H7 (cell line): ENCODE results near the gene LOXL4. TPM values are rescaled to one million over a fixed set of nuclear protein-coding genes. Genes with fewer than 3 reads are reported as not detected.
A peak's percentile ranks its signal among the peaks of the same experiment; 100 is the strongest.

Experiments used
- DNase-seq: peaks from one replicate; pipeline ENCODE4 v3.0.0; 2012
- H3K27me3 ChIP-seq: 2 replicates; pipeline ENCODE4 v1.6.0; 2011; ENCODE audit warnings: mild to moderate bottlenecking, low read length; ENCODE audit not compliant: control insufficient read depth, insufficient read depth
- H3K36me3 ChIP-seq: replicated peaks from 2 replicates; pipeline ENCODE4 v1.5.1; 2011; ENCODE audit warnings: low read length; ENCODE audit not compliant: control insufficient read depth, insufficient read depth
- H3K4me3 ChIP-seq: 2 replicates; pipeline ENCODE4 v1.5.1; 2011; ENCODE audit warnings: low read depth, mild to moderate bottlenecking, control low read depth, low read length, moderate library complexity; ENCODE audit not compliant: insufficient read depth
- total RNA-seq: library from RNA; depleted of rRNA; stranded (reverse); fragments of >200 nt; shearing (Covaris generic); gene quantifications from 2 replicates; pipeline ENCODE4 v1.2.3, GENCODE V29; 2014

LOXL4 gene
- total RNA-seq, 1 experiment from 2014 or later = 1.4 TPM

DNA sequence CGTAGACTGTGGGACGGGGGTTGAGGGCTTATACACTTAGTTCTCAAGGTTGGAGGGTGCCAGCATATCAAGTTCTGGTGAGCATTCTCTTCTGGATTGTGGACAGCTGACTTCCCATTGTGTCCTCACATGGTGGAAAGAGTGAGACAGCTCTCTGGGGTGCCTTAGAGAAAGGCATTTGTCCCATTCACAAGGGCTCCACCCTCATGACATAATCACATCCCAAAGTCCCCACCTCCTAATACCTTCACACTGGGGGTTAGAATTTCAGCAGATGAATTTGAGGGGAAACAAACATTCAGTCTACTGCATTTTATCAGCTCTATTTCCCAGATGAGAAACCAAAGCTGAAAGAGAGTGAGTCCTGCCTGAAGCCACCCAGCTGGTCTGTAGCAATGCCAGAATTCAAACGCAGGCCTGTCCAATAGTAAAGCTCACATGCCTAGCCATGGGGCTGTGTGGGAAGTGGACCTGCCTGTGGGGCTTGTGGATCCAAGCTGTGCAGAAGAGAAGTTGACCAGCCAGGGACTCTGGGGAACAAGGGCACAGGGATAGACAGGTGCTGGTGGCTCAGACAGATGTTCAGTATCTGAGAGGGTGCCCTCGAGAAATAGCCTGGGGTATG, 34.9 kb upstream of the LOXL4 start:
- no peaks in the 10 kb centered on the region for H3K27me3 ChIP-seq
- no peak for DNase-seq
- no peak overlapping the region for H3K4me3 ChIP-seq
- no peaks in the 10 kb centered on the region for H3K36me3 ChIP-seq

DNA sequence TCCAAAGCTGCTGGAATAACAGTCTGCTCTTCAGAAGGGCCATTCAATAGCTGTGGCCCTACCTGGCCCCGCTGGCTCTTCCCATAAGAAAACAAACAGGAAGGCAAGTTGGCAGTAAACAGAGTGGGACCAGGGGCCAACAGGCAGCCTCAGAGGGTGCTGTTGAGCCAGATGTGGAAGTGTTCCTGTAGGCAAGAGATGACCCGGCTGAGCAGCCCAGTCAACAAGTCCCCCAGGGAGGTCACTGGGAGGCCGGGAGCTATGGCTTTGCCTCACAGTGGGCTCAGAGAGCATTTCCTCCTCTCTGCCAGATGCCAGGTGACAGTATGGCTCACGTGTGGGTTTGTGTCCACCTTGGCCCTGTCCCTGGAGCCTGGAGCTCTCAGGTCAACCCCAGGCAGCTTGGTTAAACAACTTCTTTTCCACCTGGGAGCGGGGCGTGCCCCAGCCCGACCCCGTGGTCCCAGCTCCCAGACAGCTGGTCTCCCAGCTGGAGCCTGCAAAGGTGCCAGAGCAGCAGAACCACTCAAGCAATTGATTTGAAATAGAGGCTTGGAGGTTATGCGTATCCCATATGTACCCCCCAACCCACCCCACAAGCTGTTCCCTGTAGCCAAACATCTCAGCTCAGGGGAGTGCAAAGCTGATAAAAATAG, 33.8 kb upstream of the LOXL4 start:
- H3K4me3 ChIP-seq = no peak overlapping the region
- DNase-seq = no peak
- no peaks in the 10 kb centered on the region for H3K36me3 ChIP-seq
- H3K27me3 ChIP-seq = no peaks in the 10 kb centered on the region

DNA sequence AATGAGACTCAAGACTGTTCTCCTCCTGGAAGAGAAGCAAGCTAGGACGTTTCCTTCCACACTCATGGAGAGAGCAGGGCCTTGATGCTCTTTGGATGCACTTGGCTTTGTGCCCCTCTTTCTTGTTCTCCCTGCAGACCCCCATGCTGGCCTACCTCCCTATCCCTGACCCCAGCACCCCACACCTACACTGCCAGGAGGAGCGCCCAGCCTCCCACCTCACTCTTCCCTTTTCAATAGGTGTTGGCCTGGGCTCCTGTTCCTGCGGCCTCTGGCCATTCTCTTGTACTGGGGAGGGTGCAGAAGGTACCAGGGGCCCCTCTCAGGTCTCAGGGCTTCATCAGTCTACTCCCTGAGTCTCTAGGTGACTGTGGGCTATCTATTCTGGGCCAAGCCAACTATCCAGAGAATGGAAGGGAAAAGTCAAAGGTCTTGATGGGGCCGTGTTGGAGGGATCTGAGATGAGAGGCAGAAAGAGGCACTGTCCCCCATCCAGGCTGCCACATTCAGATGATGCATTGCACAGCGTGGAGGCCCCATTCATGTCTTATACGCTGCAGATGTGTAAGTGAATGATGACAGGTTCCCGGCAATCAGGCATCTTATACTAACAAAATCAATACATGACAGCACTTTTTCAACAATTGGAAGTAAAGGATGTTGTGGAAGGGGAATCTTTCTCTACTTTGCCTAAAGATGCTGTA, 32.7 kb upstream of the LOXL4 start:
- no peak for DNase-seq
- Histone ChIP-seq H3K27me3 (no peaks in the 10 kb centered on the region), H3K4me3 (no peak overlapping the region), H3K36me3 (no peaks in the 10 kb centered on the region)

DNA sequence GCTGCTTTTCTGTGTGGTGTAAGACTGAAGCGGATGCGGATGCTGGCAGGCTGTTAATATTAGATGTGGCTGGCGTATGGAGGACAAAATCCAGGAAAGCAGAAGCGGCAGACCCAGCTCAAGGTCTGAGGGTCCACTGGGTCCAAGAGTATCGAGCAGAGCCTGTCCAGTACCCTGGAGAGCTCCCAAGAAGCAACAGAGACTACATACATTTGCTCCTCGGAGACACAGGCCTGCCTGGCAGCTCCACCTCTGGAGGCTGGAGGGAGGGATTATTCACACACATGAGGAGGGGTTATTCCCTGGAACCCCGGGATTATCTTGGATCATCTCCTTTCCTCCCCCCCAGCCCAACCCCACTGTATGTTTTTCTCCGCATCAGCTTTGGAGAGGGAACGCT, 31.3 kb upstream of the LOXL4 start:
- Histone ChIP-seq H3K4me3 (no peak overlapping the region), H3K36me3 (no peaks in the 10 kb centered on the region), H3K27me3 (no peaks in the 10 kb centered on the region)
- peak; percentile 70 for DNase-seq

DNA sequence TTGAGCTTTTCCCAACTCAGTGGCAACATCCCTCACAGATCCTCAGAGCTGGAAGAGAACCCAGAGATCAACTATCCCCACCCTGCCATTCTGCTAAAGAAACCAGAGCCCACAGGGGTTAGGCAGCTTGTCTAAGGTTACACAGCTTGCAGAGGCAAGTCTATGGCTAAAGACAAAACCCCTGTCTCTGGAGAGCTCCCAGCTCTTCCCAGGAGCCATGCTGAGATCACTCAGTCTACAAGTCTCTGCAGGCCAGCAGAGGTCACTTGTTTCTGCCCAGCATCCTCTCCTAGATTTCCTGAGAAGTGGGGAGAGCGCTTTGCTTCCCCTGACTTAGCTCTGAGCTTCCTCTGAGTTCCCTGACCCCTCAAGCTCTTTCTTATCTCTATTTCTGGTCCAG, 28.5 kb upstream of the LOXL4 start:
- H3K4me3 ChIP-seq = no peak overlapping the region
- H3K36me3 ChIP-seq = no peaks in the 10 kb centered on the region
- H3K27me3 ChIP-seq = no peaks in the 10 kb centered on the region; the same call in 1 of the 2 replicates
- DNase-seq = no peak

DNA sequence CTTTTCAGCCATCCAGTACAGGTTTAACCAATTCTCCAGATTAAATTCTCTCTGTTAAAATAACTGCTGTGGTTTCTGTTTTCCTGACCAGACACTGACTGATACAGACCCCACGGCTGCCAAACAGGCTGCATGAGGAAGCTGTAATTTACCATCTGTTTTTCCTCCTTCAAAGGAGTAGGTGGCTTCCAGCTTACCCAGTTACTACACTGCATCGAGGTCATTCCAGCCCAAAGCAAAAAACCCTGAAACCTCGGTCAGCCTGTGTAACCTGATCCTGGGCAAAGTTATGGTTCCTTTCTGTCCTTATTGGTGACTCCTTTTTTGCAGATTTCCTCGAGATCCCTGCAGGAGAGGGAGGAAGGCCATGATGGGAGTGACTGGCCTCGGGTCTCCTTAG, 27.9 kb upstream of the LOXL4 start:
- no peak for DNase-seq
- H3K4me3 ChIP-seq = no peak overlapping the region
- no peaks in the 10 kb centered on the region for H3K36me3 ChIP-seq
- H3K27me3 ChIP-seq = no peaks in the 10 kb centered on the region; the same call in 1 of the 2 replicates

DNA sequence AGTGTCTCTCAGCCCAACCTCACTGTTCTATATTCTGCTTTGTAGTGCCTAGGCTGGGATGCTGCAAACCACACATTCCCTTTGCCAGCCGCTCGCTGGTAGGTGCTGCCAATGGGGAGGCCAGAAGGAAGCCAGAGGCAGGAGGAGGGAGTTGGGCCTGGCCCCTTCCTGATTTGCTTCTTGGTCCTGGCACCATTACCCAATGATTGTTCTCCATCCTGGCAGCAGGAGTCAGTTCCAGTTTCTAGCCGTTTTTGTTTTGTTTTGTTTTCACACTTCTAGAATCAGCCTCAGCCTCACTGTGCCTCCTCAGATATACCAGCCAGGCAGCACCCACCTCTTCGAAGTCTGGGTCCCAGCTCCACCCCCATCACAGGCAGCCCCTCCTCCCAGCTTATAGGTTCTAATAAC, 27.4 kb upstream of the LOXL4 start:
- Histone ChIP-seq H3K27me3 (no peaks in the 10 kb centered on the region; the same call in 1 of the 2 replicates), H3K36me3 (no peaks in the 10 kb centered on the region), H3K4me3 (no peak overlapping the region)
- DNase-seq = no peak

DNA sequence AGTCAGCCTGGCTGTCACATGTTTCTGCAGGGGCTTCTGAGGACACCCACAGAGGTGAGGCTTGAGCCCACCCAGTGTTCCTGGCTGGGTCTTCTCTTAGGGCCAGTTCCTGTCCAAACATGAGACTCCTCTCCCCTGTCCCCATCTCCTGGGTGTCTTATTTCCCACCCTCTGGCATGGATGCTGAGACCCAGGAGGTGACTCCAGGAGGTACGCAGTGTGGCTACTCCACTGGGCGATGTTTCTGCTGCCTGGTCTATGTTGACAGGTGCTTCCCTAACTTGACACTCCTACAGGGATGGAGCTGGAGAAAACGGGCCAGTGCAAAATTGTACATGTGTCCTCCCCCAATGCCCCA, 26.3 kb upstream of the LOXL4 start:
- no peaks in the 10 kb centered on the region; the same call in 1 of the 2 replicates for H3K27me3 ChIP-seq
- DNase-seq = no peak
- H3K4me3 ChIP-seq = no peak overlapping the region
- H3K36me3 ChIP-seq = no peaks in the 10 kb centered on the region

DNA sequence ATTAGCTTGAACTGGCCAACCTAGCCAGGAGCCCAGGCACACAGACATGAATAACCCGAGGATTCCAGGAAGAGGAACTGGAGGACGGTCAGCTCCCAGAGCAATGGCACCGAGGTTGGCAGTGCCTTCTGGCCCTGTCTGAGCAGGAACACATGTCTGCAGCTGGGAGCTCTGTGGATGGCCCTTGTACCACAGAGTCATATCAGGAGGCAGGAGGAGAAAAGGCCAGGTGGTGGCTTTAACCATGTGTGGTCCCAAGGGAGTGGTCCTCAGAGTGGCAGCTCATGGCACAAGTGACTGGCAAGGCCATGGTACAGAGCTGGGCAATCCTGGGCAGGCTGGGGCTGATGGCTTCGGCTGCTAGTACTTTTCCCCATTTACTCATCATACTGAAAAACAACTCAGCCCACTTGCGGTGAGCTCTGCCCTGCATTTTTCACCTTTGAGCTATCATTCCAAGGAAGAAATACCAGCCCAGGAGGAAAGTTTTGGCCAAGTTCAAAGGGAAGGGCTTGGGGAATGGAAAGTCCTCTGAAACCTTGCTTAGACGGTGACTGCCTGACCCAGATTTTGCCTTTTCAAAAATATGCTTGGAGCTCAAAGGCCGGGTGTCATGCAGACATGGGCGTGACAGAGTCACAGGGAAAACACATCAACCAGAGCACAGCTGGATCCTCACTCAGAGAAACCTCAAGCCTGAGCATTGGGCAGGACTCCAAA, 25.7 kb upstream of the LOXL4 start:
- no peaks in the 10 kb centered on the region; the same call in 1 of the 2 replicates for H3K27me3 ChIP-seq
- H3K36me3 ChIP-seq = no peaks in the 10 kb centered on the region
- H3K4me3 ChIP-seq = no peak overlapping the region
- no peak for DNase-seq

DNA sequence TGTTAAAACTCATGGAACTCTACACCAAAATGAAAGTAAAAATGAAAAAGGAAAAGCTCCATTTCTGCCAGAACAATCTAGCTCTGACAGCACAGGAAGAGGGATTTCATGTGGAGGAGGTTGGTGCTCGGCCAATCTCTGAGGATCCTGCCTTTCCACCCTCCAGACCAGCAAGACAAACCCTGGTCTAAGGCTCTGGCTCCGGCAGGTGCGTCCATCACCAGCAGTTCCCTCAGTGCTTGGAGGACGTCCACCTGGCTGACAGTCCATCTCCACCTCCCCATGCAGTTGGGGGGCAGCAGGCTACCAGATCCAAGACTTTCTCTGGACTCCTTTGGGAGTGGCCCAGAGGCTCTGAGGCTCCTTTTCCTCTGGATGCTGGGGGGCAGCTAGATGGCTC, 25.0 kb upstream of the LOXL4 start:
- Histone ChIP-seq H3K4me3 (no peak overlapping the region), H3K27me3 (no peaks in the 10 kb centered on the region; the same call in 1 of the 2 replicates), H3K36me3 (no peaks in the 10 kb centered on the region)
- no peak for DNase-seq

DNA sequence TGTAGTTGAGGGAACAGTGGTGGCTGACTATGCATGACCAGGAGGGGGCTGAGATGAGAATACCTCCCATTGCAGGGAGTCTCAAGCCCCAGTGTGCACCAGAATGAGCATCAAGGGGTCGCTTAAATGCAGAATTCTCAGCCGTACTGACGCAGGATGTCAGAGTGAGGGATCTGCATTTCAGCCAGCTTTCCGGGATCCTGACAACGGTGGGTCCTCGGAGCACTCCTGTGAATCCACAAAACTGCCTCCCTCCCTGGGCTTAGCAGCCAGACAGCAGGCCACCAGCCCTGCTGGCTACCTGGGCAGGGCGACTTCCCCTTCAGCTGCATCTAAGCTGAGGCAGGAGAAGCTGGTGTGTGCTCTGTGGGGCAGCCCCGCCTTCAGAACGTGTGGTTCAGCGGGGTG, 21.8 kb upstream of the LOXL4 start:
- no peaks in the 10 kb centered on the region for H3K36me3 ChIP-seq
- no peak overlapping the region for H3K4me3 ChIP-seq
- no peaks in the 10 kb centered on the region; the same call in 1 of the 2 replicates for H3K27me3 ChIP-seq
- DNase-seq = no peak

DNA sequence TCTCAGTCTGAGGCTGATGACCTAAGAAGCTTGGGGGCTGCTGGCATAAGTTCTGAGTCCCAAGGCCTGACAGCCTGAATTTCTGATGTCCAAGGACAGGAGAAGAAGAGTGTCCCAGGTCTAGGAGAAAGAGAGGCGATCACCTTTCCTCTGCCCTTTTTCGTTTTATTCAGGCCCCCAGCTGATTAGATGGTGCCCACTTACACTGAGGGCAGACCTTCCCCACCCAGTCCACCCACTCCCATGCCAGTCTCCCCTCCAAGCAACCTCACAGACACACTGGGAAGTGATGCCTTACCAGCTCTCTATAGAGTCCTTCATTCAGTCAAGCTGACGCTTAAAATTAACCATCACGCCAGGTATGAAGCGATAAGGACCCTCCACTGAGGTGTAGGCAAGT, 19.3 kb upstream of the LOXL4 start:
- H3K36me3 ChIP-seq = no peaks in the 10 kb centered on the region
- no peak overlapping the region for H3K4me3 ChIP-seq
- no peaks in the 10 kb centered on the region for H3K27me3 ChIP-seq
- DNase-seq = no peak

DNA sequence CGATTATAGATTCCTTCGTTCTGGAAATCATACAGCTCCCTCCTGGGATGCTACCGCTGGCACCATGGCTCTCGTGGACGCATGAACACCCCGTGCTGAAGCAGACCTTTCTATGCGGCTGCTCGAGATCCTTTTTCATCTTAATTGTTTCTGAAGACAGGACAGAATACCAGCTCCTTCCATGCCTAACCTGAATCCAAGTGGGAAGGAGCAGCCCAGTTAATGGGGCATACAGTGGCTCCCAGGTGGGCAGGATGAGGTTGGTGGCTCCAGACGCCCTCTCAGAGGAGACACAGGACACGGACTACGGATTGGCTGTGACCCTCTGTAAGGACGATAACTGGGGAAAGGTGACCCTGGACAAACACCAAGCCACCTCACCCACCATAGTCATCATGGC, 18.4 kb upstream of the LOXL4 start:
- Histone ChIP-seq H3K27me3 (no peaks in the 10 kb centered on the region), H3K4me3 (no peak overlapping the region), H3K36me3 (no peaks in the 10 kb centered on the region)
- no peak for DNase-seq

DNA sequence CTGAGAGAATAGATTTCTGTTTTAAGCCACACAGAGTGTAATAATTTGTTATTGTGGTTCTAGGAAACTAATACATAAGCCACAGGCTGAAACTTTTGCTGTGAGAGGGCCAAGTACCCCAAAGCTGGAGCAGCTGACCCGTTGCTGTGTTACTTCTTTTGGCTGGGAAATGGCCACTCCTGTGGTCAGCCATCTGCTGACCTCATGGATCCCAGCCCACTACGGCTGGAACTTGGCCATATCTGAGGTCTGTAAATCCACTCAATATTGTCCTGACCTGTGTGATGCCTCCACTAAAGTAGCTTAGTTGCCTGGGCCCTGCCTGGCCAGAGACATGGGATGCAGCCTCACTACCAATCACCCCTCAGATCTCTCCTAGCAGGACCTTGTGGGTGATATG, 17.4 kb upstream of the LOXL4 start:
- Histone ChIP-seq H3K27me3 (no peaks in the 10 kb centered on the region), H3K4me3 (no peak overlapping the region), H3K36me3 (no peaks in the 10 kb centered on the region)
- no peak for DNase-seq

DNA sequence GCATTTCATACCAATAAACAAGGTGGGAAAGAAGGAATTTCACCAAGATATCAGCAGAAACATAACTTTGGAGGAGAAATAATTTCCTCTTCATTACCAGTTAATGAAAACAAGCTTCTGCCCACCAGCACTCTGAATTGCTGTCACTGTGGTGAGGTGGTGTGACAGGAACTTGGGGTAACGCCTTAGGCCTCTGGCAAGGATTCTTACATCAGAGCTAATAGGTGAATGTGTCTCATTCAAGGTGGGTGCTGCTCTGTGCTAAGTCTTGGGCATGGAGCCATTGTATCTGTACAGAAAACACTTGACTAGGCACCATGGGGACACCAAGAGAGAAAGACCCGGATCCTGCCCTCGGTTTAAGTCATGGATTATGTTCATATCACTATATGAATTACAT, 8.3 kb upstream of the LOXL4 start:
- no peak for DNase-seq
- H3K36me3 ChIP-seq = no peaks in the 10 kb centered on the region
- no peak overlapping the region for H3K4me3 ChIP-seq
- no peaks in the 10 kb centered on the region for H3K27me3 ChIP-seq
